ENCODE measurements around the gene RASGRP4.

Gene RASGRP4

DNA sequence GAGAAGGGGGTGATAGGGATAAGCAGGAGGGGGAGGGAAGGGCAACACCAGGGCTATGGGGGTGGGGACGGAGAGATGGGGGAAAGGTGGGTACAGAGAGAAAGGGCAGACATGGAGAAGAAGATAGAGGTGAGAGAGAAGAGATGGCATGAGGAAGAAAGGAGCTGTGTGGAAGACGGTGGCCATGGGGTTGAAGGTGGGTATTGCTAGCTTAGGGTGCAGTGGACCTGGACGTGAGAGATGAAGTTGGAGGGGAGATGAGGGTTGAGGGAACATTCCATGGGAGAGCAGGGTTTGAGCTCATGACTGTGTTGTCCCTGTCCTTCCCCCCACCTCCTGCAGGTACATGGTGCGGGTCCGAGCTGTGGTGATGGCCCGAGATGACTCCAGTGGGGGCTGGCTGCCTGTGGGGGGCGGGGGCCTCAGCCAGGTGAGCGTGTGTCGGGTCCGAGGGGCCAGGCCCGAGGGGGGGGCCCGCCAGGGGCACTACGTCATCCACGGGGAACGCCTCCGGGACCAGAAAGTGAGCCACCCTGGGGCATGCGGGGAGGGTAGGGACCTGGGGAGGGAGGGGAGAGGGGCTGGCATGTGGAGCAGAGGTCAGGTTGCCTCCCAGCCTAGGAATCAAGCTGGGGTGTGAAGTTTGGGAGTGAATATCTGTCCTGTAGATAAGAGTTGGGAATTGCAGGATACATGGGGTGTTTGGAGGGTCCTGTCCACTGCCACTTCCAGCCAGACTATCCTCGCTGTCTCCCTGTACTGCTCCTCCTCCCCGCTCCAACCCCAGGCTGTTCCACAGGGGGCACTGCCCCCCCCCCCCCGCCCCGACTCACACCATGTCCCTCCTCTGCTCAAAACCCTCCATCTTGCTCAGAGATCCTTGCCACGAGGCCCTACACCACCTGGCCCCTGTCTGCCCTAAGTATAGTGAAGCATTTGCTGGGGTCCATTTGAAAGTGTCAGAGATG lies 35.8 kb downstream of the RASGRP4 start:
- Histone ChIP-seq H2BK120ac (ENCODE audit: insufficient read depth, low read length, poor library complexity) (no peak overlapping the region), H3K9me3 (ENCODE audit: insufficient read depth, low read depth, low read length) (no peaks in the 10 kb centered on the region), H4K12ac (ENCODE audit: low read depth, low read length) (no peak overlapping the region), H3K4me2 (ENCODE audit: low read length) (no peak overlapping the region), H3K27ac (ENCODE audit: low read depth, low read length) (no peak overlapping the region), H3K27me3 (ENCODE audit: insufficient read depth, low read length) (no peaks in the 10 kb centered on the region), H2BK5ac (ENCODE audit: low read depth, low read length, poor library complexity) (no peak overlapping the region), H4K8ac (ENCODE audit: low read depth, low read length) (no peak overlapping the region), H2AK5ac (ENCODE audit: low read length) (no peak overlapping the region), H2BK12ac (ENCODE audit: low read length) (no peak overlapping the region), H3K4me3 (ENCODE audit: low read depth, low read length) (no peak overlapping the region), H2AFZ (ENCODE audit: insufficient read depth, low read length, poor library complexity) (no peak overlapping the region), H3K4me1 (ENCODE audit: control insufficient read depth in 1 of 2, insufficient read depth in 2 of 2, low read length in 2 of 2) (peaks cover 19 to 21% of the 10 kb centered on the region in 2 experiments), H4K91ac (ENCODE audit: low read depth, low read length) (no peak overlapping the region), H3K4ac (ENCODE audit: low read depth, low read length) (no peak overlapping the region), H3K79me2 (ENCODE audit: control insufficient read depth, insufficient read depth, low read length, poor library complexity) (no peaks in the 10 kb centered on the region), H3K14ac (ENCODE audit: low read length) (no peak overlapping the region), H3K9ac (ENCODE audit: low read length) (no peak overlapping the region), H3K18ac (ENCODE audit: low read length) (no peak overlapping the region), H3K79me1 (ENCODE audit: low read length) (peaks cover 8% of the 10 kb centered on the region), H3K23ac (ENCODE audit: low read length) (no peak overlapping the region), H3K36me3 (ENCODE audit: control insufficient read depth in 1 of 2, insufficient read depth in 2 of 2, low read length in 2 of 2) (peaks cover 13 to 19% of the 10 kb centered on the region in 2 experiments)
- WGBS (ENCODE audit: extremely low coverage, insufficient coverage, insufficient read length), result no CpG with 5 or more reads among the region's 22 CpGs
- no peak for DNase-seq

DNA sequence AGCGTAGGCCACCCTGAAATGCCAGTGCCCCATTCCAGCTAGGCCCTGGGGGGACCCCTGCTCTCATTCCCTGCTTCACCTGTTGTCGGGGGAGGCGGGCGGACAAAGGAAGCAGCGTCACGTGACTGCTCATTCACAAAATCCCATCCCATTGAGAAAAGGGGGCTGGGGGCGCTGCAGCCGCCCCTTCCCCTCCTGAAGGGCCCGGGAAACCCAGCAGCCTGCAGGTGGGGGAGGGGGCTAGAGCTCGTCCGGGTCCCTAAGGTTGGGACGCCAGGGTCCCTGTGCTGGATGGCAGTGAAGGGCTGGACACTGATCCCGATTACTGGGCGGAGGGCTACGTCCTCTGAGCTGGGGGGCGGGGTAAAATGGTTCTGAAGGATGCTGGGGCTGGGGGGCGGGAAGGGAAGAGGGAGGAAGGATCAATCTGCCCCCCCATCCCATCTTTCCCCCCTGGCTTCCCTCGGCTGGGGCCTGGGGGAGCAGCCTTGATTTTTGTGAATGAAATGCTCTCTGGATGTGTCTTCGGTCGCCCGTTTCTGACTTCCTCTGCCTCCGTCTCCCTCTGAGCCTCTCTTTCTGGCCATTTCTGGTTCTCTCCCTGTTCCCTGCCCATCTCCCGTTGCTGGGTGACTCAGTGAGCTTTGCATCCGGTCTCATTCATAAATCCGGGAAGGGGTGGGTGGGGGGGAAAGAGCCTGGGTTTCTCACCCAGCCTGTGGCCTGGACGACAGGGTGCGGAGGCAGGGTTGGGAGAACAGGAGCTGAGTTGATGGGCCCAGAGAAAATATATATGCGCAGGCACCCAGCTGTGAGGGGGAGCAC lies 36.7 kb downstream of the RASGRP4 start:
- Histone ChIP-seq H2BK12ac (ENCODE audit: low read length) (no peak overlapping the region), H3K36me3 (ENCODE audit: control insufficient read depth in 1 of 2, insufficient read depth in 2 of 2, low read length in 2 of 2) (peaks cover 18 to 25% of the 10 kb centered on the region in 2 experiments), H3K14ac (ENCODE audit: low read length) (peak overlapping the region; percentile 41), H2BK120ac (ENCODE audit: insufficient read depth, low read length, poor library complexity) (no peak overlapping the region), H3K9me3 (ENCODE audit: insufficient read depth, low read depth, low read length) (no peaks in the 10 kb centered on the region), H3K27ac (ENCODE audit: low read depth, low read length) (no peak overlapping the region), H3K23ac (ENCODE audit: low read length) (no peak overlapping the region), H3K9ac (ENCODE audit: low read length) (no peak overlapping the region), H3K4me2 (ENCODE audit: low read length) (peak overlapping the region; percentile 62), H2AK5ac (ENCODE audit: low read length) (no peak overlapping the region), H2AFZ (ENCODE audit: insufficient read depth, low read length, poor library complexity) (no peak overlapping the region), H3K79me2 (ENCODE audit: control insufficient read depth, insufficient read depth, low read length, poor library complexity) (no peaks in the 10 kb centered on the region), H4K12ac (ENCODE audit: low read depth, low read length) (no peak overlapping the region), H3K4me1 (ENCODE audit: control insufficient read depth in 1 of 2, insufficient read depth in 2 of 2, low read length in 2 of 2) (peaks cover 19 to 21% of the 10 kb centered on the region in 2 experiments), H3K4ac (ENCODE audit: low read depth, low read length) (no peak overlapping the region), H3K18ac (ENCODE audit: low read length) (peak overlapping the region; percentile 35), H3K4me3 (ENCODE audit: low read depth, low read length) (peak overlapping the region; percentile 65), H4K91ac (ENCODE audit: low read depth, low read length) (no peak overlapping the region), H2BK5ac (ENCODE audit: low read depth, low read length, poor library complexity) (no peak overlapping the region), H3K27me3 (ENCODE audit: insufficient read depth, low read length) (no peaks in the 10 kb centered on the region), H3K79me1 (ENCODE audit: low read length) (peaks cover 8% of the 10 kb centered on the region), H4K8ac (ENCODE audit: low read depth, low read length) (no peak overlapping the region)
- no CpG with 5 or more reads among the region's 28 CpGs for WGBS (ENCODE audit: extremely low coverage, insufficient coverage, insufficient read length)
- DNase-seq, result peak in 1 of 2 donors; percentile 35

DNA sequence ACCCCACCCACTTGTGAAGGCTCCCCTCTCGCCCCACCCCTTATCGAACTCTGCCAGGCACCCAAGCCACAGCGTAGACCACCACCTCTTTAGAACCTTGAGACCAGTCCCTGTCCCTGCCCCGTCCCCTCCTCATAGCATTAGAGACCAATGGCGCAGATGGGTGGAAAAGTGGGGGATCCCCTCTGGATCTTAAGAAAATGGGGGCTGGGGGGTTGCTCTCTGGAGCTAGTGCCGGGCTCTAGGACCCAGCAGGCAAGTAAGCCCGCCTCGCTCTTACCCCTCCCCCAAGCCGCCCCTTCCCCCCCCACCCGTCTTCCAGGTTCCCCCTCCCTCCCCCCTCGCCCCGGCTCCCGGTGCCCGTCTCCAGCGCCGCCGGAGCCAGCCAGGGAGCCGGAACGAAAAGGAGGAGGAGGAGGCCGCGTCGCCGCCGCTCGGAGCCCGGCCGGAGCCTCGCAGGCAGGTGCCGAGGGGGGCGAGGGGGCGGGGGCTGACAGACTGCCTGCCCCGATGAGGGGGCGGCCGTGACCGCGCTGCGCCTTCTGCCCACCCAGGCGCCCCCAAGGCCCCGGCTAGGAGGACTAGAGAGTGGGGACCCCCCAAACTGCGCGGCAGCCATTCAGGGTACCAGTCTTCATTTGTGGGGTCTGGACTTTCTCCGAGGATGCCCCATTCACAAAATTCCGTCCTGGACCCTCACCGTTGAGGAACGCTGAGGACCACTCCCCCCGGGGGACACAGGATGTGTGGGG lies 37.5 kb downstream of the RASGRP4 start, which contains the start of gene SPRED3:
Gene SPRED3, plus strand, starts transcription at position 349 of the 752 bp plus-strand sequence. CDS start 1,606 bp downstream, outside the sequence.
- H4K12ac ChIP-seq (ENCODE audit: low read depth, low read length), result peak within 1 kb of the TSS; percentile 72
- H4K8ac ChIP-seq (ENCODE audit: low read depth, low read length), result peak within 1 kb of the TSS; percentile 63
- H3K4me1 ChIP-seq (ENCODE audit: control insufficient read depth in 1 of 2, insufficient read depth in 2 of 2, low read length in 2 of 2), result peaks cover 19 to 21% of the 10 kb centered on the region in 2 experiments
- H2BK5ac ChIP-seq (ENCODE audit: low read depth, low read length, poor library complexity), result no peak within 1 kb of the TSS
- H3K9ac ChIP-seq (ENCODE audit: low read length), result no peak within 1 kb of the TSS
- peak within 1 kb of the TSS; percentile 37 for H3K18ac ChIP-seq (ENCODE audit: low read length)
- peak within 1 kb of the TSS; percentile 7 for H4K91ac ChIP-seq (ENCODE audit: low read depth, low read length)
- H3K79me1 ChIP-seq (ENCODE audit: low read length), result peaks cover 8% of the 10 kb centered on the region
- peak within 1 kb of the TSS; percentile 65 for H3K4me3 ChIP-seq (ENCODE audit: low read depth, low read length)
- H3K4ac ChIP-seq (ENCODE audit: low read depth, low read length), result no peak within 1 kb of the TSS
- DNase-seq, result no peak
- H3K79me2 ChIP-seq (ENCODE audit: control insufficient read depth, insufficient read depth, low read length, poor library complexity), result no peaks in the 10 kb centered on the region
- no peaks in the 10 kb centered on the region for H3K27me3 ChIP-seq (ENCODE audit: insufficient read depth, low read length)
- no peak within 1 kb of the TSS for H2BK120ac ChIP-seq (ENCODE audit: insufficient read depth, low read length, poor library complexity)
- no peaks in the 10 kb centered on the region for H3K9me3 ChIP-seq (ENCODE audit: insufficient read depth, low read depth, low read length)
- H3K27ac ChIP-seq (ENCODE audit: low read depth, low read length), result no peak within 1 kb of the TSS
- no peak within 1 kb of the TSS for H3K23ac ChIP-seq (ENCODE audit: low read length)
- H2AFZ ChIP-seq (ENCODE audit: insufficient read depth, low read length, poor library complexity), result peak within 1 kb of the TSS; percentile 56
- H3K4me2 ChIP-seq (ENCODE audit: low read length), result peak within 1 kb of the TSS; percentile 66
- H2AK5ac ChIP-seq (ENCODE audit: low read length), result no peak within 1 kb of the TSS
- WGBS (ENCODE audit: extremely low coverage, insufficient coverage, insufficient read length), result no CpG with 5 or more reads among the region's 46 CpGs
- peaks cover 25 to 31% of the 10 kb centered on the region in 2 experiments for H3K36me3 ChIP-seq (ENCODE audit: control insufficient read depth in 1 of 2, insufficient read depth in 2 of 2, low read length in 2 of 2)
- no peak within 1 kb of the TSS for H2BK12ac ChIP-seq (ENCODE audit: low read length)
- peak within 1 kb of the TSS; percentile 41 for H3K14ac ChIP-seq (ENCODE audit: low read length)
